Bone marrow (tissue), 2 donors: ENCODE measurements around the gene PHKB.
"Not testable (repeated sequence)": the region's sequence is repeated elsewhere in the genome, so short reads cannot be mapped to it uniquely, and the experiment has no call there.

Experiments used
- DNase-seq, 2 donors: peaks; one replicate each; lab custom pipeline; 2025; lab: John Stamatoyannopoulos, UW

PHKB gene

DNA sequence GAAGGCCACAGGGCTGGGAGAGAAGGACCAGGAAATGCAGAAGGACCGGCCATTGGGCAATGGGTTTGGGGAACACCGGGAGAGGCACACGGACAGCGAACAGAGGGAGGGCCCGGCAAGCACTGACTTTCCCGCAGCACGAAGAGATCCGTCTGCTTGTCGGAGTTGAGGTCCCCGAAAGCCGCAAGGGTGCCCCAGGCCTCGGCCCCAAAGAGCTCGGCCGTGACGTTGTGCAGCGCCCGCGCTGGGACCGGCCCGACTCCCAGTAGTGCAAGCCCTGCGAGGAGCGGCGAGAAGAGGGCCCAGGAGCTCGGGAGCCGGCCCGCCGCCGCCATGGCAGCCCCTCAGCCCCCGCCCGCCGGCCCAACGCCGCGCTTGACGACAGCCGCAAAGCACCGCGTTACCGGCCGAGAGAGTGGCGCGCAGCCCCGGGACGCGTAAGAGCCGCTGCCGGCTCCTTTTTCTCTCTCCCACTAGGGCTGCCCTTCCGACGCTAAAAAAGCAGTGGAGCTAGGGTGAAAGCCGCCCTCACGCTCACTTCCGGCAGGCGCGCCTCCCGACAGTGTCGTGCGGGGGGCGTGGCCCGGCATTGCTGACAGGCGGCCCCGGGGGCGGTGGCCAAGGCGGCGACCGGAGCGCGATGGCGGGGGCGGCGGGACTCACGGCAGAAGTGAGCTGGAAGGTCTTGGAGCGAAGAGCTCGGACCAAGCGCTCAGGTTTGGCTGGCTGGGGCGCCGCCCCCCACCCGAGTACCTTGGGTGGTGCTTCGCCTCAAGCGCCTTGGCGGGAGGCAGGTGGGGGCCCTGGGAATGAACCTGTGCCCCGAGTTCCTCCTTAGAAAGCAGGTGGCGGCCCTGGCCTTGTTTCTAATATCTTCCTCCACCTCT lies at the start of gene PHKB, which contains the start of gene ITFG1:
Gene PHKB, plus strand, starts transcription at position 621 of the 887 bp plus-strand sequence. Its CDS starts 20 bp downstream, at position 641.
Gene ITFG1, minus strand, starts transcription at position 353 of the 887 bp plus-strand sequence. Its CDS starts 18 bp downstream, at position 335.
- DNase-seq = peak; percentile 82 to 88

DNA sequence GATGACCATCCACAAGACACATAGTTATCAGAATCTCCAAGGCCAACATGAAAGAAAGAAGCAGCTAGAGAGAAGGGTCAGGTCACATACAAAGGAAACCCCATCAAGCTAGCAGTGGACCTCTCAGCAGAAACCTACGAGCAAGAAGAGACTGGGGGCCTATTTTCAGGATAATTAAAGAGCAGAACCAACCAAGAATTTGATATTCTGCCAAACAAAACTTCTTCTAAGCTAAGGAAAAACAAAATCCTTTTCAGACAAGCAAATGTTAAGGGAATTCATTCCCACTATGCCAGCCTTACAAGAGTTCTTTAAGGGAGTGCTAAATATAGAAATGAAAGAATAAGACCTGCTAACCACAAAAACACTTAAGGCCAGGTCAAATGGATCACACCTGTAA lies 48.1 kb upstream of the PHKB start:
- no peak for DNase-seq

GRCh38 chr16:47416869-47417268 lies 44.3 kb upstream of the PHKB start:
- DNase-seq = no peak

GRCh38 chr16:47424846-47425245 lies 36.3 kb upstream of the PHKB start:
- no peak for DNase-seq

- DNase-seq = no peak
Measured at GRCh38 chr16:47426806-47427205, 34.3 kb upstream of the PHKB start.

DNA sequence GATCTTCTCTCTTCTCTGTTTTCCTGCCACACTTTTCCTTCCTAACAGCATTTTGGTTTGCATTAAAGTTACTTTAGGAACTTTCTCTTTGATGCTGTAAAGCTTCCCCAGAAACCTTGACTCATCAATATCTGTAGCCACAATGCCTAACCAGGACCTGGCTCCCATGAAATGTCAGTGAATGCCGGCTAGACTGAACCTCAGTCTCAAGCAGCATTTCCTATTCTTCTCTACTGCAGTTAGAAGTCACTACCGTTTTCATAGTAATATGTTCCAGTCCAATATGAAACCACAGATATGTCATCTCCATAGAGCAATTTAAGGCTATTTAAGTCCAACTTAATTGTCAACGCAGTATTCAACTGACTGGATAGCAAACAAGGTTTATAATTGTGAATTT lies 29.2 kb upstream of the PHKB start:
- DNase-seq = no peak

GRCh38 chr16:47434274-47434673 lies 26.9 kb upstream of the PHKB start:
- DNase-seq = not testable (repeated sequence)

DNA sequence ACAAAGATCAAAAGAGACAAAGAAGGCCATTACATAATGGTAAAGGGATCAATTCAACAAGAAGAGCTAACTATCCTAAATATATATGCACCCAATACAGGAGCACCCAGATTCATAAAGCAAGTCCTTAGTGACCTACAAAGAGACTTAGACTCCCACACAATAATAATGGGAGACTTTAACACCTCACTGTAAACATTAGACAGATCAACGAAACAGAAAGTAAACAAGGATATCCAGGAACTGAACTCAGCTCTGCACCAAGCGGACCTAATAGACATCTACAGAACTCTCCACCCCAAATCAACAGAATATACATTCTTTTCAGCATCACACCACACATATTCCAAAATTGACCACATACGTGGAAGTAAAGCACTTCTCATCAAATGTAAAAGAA lies 21.1 kb upstream of the PHKB start:
- DNase-seq = not testable (repeated sequence)

- not testable (repeated sequence) for DNase-seq
Measured at GRCh38 chr16:47442884-47443283, 18.2 kb upstream of the PHKB start.

- no peak for DNase-seq
Measured at GRCh38 chr16:47446431-47446830, 14.7 kb upstream of the PHKB start.

- no peak for DNase-seq
Measured at GRCh38 chr16:47448830-47449575, 12.1 kb upstream of the PHKB start.

DNA sequence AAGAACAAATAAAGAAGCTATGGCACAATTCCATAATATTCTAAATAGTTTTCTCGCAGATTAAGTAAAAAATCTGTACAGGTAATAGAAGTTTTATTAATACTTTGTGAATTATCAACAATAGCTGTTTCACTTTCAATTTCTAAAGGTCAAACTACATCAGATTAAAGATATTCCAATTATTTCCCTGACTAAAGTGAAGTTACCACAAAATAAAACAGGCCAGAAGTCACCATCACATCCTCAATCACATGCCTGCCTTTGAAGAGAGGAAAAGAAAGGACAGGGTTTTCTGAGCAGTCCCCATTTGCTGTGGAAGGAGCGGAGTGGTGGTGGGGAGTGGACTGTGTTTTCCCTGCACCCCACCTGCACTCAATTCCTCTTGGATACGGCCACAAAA lies 11.3 kb upstream of the PHKB start:
- DNase-seq = no peak

- no peak for DNase-seq
Measured at GRCh38 chr16:47458331-47458730, 2.8 kb upstream of the PHKB start.

DNA sequence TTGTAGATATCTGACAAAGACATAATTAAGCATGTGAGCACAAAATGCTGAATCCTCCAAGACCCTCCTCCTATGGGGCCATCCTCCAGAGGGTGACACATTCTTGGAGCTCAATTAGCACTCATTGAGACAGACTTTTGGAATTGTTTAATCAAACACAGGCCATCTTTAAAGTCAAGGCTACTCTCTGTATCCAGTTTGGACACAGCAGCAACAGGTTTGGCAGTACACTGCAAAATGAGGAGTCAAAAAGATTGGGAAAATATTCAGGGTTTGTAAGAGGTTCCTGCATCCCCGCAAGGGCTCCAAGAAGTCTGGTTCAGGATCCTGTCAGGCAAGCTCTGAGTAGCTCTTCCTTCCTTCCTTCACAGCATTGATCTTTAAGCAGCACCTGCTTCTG lies 1.5 kb upstream of the PHKB start:
- no peak for DNase-seq

DNA sequence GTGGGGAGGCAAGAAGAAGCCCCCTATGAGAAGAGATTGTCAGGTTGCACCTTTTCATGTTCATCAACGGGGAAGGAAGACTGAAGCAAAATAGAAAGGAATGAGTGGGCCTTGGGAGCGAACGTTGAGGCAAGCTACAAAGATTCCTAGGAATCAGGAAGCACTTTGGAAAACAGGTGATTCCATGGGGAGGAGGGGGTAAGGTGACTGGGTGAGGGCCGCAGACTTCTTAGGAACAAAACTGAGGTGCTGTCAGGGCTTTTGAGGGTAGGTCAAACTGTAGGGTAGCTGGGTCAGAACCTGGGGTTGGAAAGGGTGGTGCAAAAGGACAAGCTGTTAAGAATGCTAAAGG lies 796 bp upstream of the PHKB start:
- no peak for DNase-seq

- DNase-seq = peak; percentile 15 to 44
Measured at GRCh38 chr16:47461598-47462266, 601 bp downstream of the PHKB start.

- DNase-seq = no peak
Measured at GRCh38 chr16:47463771-47464624, 2.9 kb downstream of the PHKB start.

DNA sequence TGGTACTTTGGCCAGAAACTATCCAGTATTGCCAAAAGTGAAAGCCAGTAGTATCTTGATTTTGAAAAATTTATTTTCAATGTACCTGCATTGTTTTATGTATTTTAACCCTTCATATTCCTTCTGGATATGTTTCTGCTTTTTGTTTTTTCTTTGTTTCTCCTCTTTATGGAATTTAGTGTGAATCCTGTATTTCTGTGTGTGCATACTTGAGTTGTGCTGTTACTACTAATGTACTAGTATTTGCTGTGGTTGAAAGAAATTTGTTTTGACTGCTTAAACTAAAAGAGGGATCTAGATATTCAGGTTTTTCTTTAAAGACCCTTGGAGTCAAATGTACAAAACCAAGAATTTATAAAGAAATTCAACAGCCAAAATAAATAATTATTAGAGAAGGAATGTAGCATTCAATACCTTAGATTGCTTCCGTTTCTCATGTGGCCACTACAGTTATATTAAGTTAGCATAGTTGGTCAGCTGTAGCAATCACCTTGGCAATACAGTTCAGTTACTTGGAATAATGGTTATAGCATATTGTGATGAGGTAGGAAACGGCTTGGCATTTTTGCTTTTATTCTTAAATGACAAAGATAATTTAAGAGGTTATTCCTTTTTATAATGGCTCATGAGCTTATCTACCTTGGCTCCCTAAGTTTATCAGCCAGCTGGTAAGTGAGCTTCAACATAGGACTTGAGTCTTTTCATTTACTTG lies 4.9 kb downstream of the PHKB start:
- no peak for DNase-seq

DNA sequence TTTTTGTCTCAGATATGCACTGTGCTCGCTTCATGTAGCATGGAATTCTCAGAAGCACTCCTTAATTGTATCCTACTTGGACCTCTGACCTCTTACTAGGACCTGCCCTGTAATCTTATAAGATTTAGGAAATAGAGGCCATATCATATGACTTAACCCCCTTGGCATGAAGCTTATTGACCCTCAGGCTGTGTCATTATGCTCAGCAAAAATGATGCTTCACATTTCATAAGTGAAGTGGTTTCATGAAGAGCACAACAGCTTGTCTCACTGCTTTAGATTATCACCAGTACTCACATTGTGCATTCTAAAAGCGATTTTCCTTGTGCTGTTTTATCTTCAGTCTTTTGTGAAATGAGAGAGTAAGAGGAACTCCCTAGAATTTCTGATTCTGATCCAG lies 6.4 kb downstream of the PHKB start:
- DNase-seq = no peak

DNA sequence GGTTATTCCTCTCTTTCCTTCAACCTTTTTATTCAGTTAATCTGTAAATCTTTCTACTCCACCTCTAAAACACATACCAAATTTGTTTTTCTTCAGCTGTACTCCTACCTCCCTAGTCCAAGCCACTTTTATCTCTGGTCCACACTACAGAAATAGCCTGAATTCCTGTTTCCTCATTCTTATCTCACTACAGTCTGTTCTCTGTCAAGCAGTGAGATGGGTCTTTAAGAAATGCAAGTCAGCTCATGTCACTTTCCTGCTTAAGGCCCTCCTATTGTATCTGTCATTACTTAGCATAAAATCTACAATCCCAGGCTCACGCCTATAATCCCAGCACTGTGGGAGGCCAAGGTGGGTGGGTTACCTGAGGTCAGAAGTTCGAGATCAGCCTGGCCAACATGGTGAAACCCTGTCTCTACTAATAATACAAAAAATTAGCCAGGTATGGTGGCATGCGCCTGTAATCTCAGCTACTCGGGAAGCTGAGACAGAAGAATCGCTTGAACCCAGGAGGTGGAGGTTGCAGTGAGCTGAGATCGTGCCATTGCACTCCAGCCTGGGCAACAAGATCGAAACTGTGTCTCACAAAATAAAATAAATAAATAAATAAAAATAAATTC lies 7.0 kb downstream of the PHKB start:
- DNase-seq = peak in 1 of 2 donors; percentile 16
